Measurements from ENCODE around the gene TBX1.
A peak's percentile ranks its signal among the peaks of the same experiment; 100 is the strongest.

Gene TBX1

GRCh38 chr22:19756288-19757128 is 4.1 kb upstream of the TBX1 start:
- TF ChIP-seq, protein P1, sequence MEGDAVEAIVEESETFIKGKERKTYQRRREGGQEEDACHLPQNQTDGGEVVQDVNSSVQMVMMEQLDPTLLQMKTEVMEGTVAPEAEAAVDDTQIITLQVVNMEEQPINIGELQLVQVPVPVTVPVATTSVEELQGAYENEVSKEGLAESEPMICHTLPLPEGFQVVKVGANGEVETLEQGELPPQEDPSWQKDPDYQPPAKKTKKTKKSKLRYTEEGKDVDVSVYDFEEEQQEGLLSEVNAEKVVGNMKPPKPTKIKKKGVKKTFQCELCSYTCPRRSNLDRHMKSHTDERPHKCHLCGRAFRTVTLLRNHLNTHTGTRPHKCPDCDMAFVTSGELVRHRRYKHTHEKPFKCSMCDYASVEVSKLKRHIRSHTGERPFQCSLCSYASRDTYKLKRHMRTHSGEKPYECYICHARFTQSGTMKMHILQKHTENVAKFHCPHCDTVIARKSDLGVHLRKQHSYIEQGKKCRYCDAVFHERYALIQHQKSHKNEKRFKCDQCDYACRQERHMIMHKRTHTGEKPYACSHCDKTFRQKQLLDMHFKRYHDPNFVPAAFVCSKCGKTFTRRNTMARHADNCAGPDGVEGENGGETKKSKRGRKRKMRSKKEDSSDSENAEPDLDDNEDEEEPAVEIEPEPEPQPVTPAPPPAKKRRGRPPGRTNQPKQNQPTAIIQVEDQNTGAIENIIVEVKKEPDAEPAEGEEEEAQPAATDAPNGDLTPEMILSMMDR (conservative IDR thresholded peaks at IDR 0.05), result peak; percentile 90
- peak; percentile 19; the same call in 1 of the 2 replicates for TF ChIP-seq ZFX (IDR thresholded peaks at IDR 0.05)
- peak overlapping the region; percentile 36 for H3K27ac ChIP-seq

- no peak for TF ChIP-seq ZFX (IDR thresholded peaks at IDR 0.05)
- TF ChIP-seq, protein P1 (conservative IDR thresholded peaks at IDR 0.05), result no peak
Observed at GRCh38 chr22:19757140-19757984, 3.2 kb upstream of the TBX1 start.

GRCh38 chr22:19757985-19758895 is 2.3 kb upstream of the TBX1 start:
- TF ChIP-seq, protein P1 (conservative IDR thresholded peaks at IDR 0.05), result no peak
- no peak overlapping the region for H3K27ac ChIP-seq

More at GRCh38 chr22:19757140-19757984, 3.2 kb upstream of the TBX1 start:
- H3K27ac ChIP-seq, result peak overlapping the region; percentile 36

- TF ChIP-seq ZFX (IDR thresholded peaks at IDR 0.05), result no peak
- TF ChIP-seq, protein P1 (conservative IDR thresholded peaks at IDR 0.05), result no peak
- H3K27ac ChIP-seq, result no peak overlapping the region
Observed at GRCh38 chr22:19758896-19759426, 1.6 kb upstream of the TBX1 start.

- TF ChIP-seq, protein P1 (conservative IDR thresholded peaks at IDR 0.05), result no peak
- TF ChIP-seq ZFX (IDR thresholded peaks at IDR 0.05), result no peak
- H3K27ac ChIP-seq, result peak overlapping the region; percentile 86
Observed at GRCh38 chr22:19759427-19760057, 1.0 kb upstream of the TBX1 start.

DNA sequence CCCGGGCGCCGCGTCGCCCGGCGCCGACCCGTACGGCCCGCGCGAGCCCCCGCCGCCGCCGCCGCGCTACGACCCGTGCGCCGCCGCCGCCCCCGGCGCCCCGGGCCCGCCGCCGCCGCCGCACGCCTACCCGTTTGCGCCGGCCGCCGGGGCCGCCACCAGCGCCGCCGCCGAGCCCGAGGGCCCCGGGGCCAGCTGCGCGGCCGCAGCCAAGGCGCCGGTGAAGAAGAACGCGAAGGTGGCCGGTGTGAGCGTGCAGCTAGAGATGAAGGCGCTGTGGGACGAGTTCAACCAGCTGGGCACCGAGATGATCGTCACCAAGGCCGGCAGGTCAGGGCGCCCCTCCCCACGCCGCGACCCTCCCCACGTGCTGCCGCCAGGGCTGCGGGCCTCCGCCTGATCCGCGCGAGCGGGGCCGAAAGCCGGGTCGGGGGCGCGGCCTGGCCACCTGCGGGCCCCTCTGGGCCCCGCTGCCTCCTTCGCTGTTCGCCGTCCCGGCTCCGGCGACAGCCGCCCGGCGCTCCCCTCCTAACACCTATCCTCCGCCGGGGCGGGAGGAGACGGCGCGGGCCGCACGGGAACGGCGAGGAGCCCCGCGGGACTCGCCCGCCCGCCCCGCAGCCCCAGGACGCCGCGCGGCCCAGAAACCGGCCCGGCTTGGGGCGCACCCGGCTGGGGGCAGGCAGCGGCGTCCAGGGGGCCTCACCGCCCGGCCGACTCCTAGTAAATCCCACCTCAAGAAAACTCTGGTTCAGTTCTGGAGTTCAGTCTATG is 560 bp downstream of the TBX1 start:
- H3K27ac ChIP-seq, result peak overlapping the region; percentile 86
- TF ChIP-seq ZFX (IDR thresholded peaks at IDR 0.05), result peak; percentile 73
- TF ChIP-seq, protein P1 (conservative IDR thresholded peaks at IDR 0.05), result no peak
